Panc1 (cell line): ENCODE data around the gene HINT2. TPM values are rescaled to one million over a fixed set of nuclear protein-coding genes. Genes with fewer than 3 reads are reported as not detected.

Experiments used
- ATAC-seq: fragments of 200-7000 bp; cut with Tn5 transposase; 2 replicates; pipeline ENCODE4 v1.9.1; 2020; ENCODE audit warnings: mild to moderate bottlenecking, moderate library complexity
- BruUV-seq: library from RNA; stranded (reverse); fragments of 400-500 nt; replicated peaks from 2 replicates; lab custom pipeline; 2021; lab: Mats Ljungman, UMichigan
- CTCF ChIA-PET: fragments of 300-600 bp; sonication (Branson Sonifier 250); formaldehyde crosslinking; loops from one replicate; lab custom pipeline; 2022; ENCODE audit warnings: antibody characterized with exemption; lab: Charles Lee
- POLR2A ChIA-PET: fragments of 300-600 bp; sonication (Branson Sonifier 250); formaldehyde crosslinking; loops from one replicate; lab custom pipeline; 2022; ENCODE audit warnings: antibody characterized with exemption; lab: Charles Lee
- DNase-seq: peaks from one replicate; pipeline ENCODE4 v3.0.0-alpha.2; 2010; ENCODE audit warnings: low read depth, low spot score
- H3K27ac ChIP-seq: 2 replicates; pipeline ENCODE4 v1.5.1; 2011; ENCODE audit warnings: mild to moderate bottlenecking, low read length, inconsistent platforms
- H3K27me3 ChIP-seq: fragments of 200-500 bp; sonication (Bioruptor generic); 2 replicates; pipeline ENCODE4 v1.6.0; 2014; ENCODE audit warnings: low read length, inconsistent platforms; ENCODE audit not compliant: control insufficient read depth, insufficient read depth
- H3K36me3 ChIP-seq: fragments of 200-500 bp; sonication (Bioruptor generic); 2 replicates; pipeline ENCODE4 v1.5.1; 2014; ENCODE audit warnings: inconsistent platforms, mild to moderate bottlenecking, low read length, moderate library complexity; ENCODE audit not compliant: control insufficient read depth, insufficient read depth
- H3K4me1 ChIP-seq: 2 replicates; pipeline ENCODE4 v1.5.1; 2011; ENCODE audit warnings: inconsistent platforms, mild to moderate bottlenecking, low read length, moderate library complexity; ENCODE audit not compliant: control insufficient read depth, insufficient read depth
- H3K4me3 ChIP-seq, 2 experiments: 2 replicates each; pipeline ENCODE4 v1.5.1; 2011 to 2012; ENCODE audit warnings: low read depth in 2 of 2, low read length in 2 of 2, mild to moderate bottlenecking in 2 of 2, inconsistent platforms in 1 of 2, moderate library complexity in 1 of 2
- H3K9me3 ChIP-seq: fragments of 200-500 bp; sonication (Bioruptor generic); 2 replicates; pipeline ENCODE4 v1.5.1; 2014; ENCODE audit warnings: low read depth, mild to moderate bottlenecking, inconsistent platforms, low read length, moderate library complexity; ENCODE audit not compliant: control insufficient read depth, insufficient read depth
- POLR2AphosphoS5 ChIP-seq: IDR thresholded peaks from 2 replicates; pipeline ENCODE4 v1.6.1; 2012; ENCODE audit warnings: mild to moderate bottlenecking, low read depth, low read length, moderate library complexity
- REST ChIP-seq, 2 experiments: IDR thresholded peaks; 2 replicates each; pipeline ENCODE4 v1.6.1; 2011 to 2012; ENCODE audit warnings: low read depth in 2 of 2, control low read depth in 1 of 2, low read length in 1 of 2, mild to moderate bottlenecking in 1 of 2, moderate library complexity in 1 of 2; ENCODE audit not compliant: insufficient read depth in 1 of 2
- SIN3A ChIP-seq: IDR thresholded peaks from 2 replicates; pipeline ENCODE4 v1.6.1; 2012; ENCODE audit warnings: low read depth, mild to moderate bottlenecking, low read length, moderate library complexity, borderline replicate concordance; ENCODE audit not compliant: insufficient read depth
- TCF7L2 ChIP-seq: IDR thresholded peaks from 2 replicates; pipeline ENCODE4 v1.6.1; 2011; ENCODE audit warnings: mild to moderate bottlenecking, low read depth, low read length, inconsistent platforms
- in situ Hi-C: cut with HindIII; loops from 2 replicates; pipeline ENCODE4 v1.10.0; 2016; ENCODE audit warnings: low sequenced_read_pairs, low pct_unique_long_range_greater_than_20kb
- intact Hi-C: fragments of 100-400 bp; cut with micrococcal nuclease; formaldehyde crosslinking; loops from one replicate; pipeline ENCODE4 v1.10.0; 2022; ENCODE audit not compliant: unreplicated experiment
- total RNA-seq: library from RNA; stranded (reverse); gene quantifications from one replicate; pipeline ENCODE4 v1.2.1, GENCODE V29; 2021; ENCODE audit not compliant: unreplicated experiment
- TF ChIP-seq, protein P1 (sequence below): fragments of 450-650 bp; IDR thresholded peaks from 2 replicates; pipeline ENCODE4 v1.5.1; 2017; ENCODE audit warnings: mild to moderate bottlenecking

HINT2 gene
- total RNA-seq, 1 experiment from 2014 or later, result 75.6 TPM

DNA sequence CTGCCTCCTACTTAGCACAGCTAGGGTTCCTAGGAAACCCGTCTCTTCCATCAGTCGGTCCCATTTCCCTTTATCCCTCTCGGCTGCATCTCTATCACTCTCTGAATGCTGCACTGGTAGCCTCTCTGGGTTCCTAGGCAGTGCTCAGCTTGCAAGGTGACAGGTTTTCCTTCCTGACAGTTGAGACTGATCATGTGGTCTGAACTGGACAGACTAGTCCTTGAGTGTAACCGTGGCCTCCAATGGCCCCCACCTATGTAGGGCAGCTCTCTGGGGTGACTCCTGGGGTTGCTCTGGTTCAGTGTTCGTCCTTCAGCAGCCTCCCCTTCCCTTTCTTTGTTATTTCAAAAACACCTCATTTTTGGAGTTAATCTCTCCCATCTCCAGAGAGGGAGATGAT is 18.0 kb upstream of the HINT2 start:
- no peak for ATAC-seq
- in situ Hi-C loops, result no loop called here
- BruUV-seq, result no TSS peak
- Histone ChIP-seq H3K27me3 (no peaks in the 10 kb centered on the region), H3K36me3 (no peaks in the 10 kb centered on the region), H3K4me3 (no peak overlapping the region), H3K9me3 (no peaks in the 10 kb centered on the region), H3K4me1 (peaks cover 4% of the 10 kb centered on the region; the same call in 1 of the 2 replicates), H3K27ac (no peak overlapping the region)
- POLR2A ChIA-PET, result no interaction called here
- no peak for DNase-seq
- no peak for TF ChIP-seq TCF7L2
- TF ChIP-seq, protein P1, sequence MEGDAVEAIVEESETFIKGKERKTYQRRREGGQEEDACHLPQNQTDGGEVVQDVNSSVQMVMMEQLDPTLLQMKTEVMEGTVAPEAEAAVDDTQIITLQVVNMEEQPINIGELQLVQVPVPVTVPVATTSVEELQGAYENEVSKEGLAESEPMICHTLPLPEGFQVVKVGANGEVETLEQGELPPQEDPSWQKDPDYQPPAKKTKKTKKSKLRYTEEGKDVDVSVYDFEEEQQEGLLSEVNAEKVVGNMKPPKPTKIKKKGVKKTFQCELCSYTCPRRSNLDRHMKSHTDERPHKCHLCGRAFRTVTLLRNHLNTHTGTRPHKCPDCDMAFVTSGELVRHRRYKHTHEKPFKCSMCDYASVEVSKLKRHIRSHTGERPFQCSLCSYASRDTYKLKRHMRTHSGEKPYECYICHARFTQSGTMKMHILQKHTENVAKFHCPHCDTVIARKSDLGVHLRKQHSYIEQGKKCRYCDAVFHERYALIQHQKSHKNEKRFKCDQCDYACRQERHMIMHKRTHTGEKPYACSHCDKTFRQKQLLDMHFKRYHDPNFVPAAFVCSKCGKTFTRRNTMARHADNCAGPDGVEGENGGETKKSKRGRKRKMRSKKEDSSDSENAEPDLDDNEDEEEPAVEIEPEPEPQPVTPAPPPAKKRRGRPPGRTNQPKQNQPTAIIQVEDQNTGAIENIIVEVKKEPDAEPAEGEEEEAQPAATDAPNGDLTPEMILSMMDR, result no peak
- no peak for TF ChIP-seq POLR2AphosphoS5
- no peak for TF ChIP-seq SIN3A
- no peak for TF ChIP-seq REST (IDR thresholded peaks at IDR 0.05; ENCODE audit: insufficient read depth in 1 of 2, low read depth in 2 of 2, low read length in 1 of 2)
- intact Hi-C loops, result no loop called here
- CTCF ChIA-PET, result interaction anchor here (0.7 to 1.1 kb wide), 2 partner anchors 9 to 49 kb away, joined by 3 read pairs; no protein-coding TSS in a partner anchor

DNA sequence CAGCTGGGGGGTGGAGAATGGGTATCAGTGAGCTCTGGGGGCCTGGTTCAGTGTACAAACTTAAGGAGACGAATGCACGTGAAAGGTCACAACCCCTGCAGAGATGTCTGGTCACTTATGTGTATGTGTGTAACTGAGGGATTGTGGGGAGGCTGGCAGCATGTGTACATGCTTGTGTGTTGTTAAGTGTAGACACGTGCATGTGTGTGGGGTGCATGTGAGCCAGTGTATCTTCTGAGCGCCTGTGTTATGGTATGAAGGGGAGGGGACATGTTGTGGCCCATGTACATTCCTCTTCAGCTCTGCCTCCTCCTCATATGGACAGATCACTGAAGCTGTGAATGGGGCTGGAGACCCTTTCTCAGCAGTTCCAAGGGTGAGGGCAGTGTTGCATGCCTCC is 16.2 kb upstream of the HINT2 start:
- intact Hi-C loops, result no loop called here

More for the DNA sequence above, 16.2 kb upstream of the HINT2 start:
- ATAC-seq, result no peak
- CTCF ChIA-PET, result no interaction called here
- DNase-seq, result no peak
- POLR2A ChIA-PET, result no interaction called here
- BruUV-seq, result no TSS peak
- H3K4me3 ChIP-seq, result no peak overlapping the region
- no peaks in the 10 kb centered on the region for H3K36me3 ChIP-seq
- no peak overlapping the region for H3K27ac ChIP-seq
- H3K27me3 ChIP-seq, result no peaks in the 10 kb centered on the region
- no peaks in the 10 kb centered on the region for H3K9me3 ChIP-seq
- H3K4me1 ChIP-seq, result peaks cover 4% of the 10 kb centered on the region; the same call in 1 of the 2 replicates
- in situ Hi-C loops, result no loop called here
- TF ChIP-seq TCF7L2 (no peak), REST (IDR thresholded peaks at IDR 0.05; ENCODE audit: insufficient read depth in 1 of 2, low read depth in 2 of 2, low read length in 1 of 2) (no peak), POLR2AphosphoS5 (no peak), SIN3A (no peak)
- TF ChIP-seq, protein P1, result no peak
